ENCODE results near the gene RUNX1.

Gene RUNX1

DNA sequence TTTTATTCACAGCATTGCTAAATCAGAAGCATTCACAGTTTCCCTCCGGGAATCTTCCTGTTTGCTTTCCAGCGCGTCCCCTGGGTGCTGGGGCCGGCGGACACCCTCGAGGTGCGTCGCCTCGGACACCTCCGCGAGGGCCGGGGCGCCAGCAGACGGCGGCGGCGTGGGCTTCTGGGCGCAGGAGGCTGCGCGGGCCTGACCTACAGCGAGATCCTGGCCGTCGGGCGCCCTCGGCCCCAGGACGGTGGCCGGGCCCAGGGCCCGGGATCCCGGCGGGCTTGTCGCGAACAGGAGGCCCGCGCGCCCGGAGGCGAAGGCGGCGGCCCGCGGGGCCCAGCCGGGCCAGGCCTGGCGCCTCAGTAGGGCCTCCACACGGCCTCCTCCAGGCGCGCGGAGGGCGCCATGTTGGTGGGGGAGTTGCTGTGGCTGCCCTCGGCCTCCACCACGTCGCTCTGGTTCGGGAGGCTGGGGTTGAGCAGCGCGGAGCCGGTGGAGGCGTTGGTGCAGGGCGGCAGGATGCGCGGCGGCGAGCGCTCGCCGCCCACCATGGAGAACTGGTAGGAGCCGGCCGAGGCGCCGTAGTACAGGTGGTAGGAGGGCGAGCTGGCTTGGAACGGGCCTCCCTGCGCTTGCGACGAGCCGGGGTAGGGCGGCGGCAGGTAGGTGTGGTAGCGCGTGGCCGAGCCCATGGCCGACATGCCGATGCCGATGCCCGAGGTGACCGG lies 257.2 kb downstream of the RUNX1 start:
- Mint-ChIP-seq H3K27me3 (ENCODE audit: low read depth) (no peaks in the 10 kb centered on the region), H3K27ac (no peak overlapping the region), H3K36me3 (ENCODE audit: low read depth) (peaks cover 17% of the 10 kb centered on the region), H3K9me3 (no peaks in the 10 kb centered on the region), H3K4me1 (ENCODE audit: low read depth) (peaks cover 2% of the 10 kb centered on the region), H3K4me3 (no peak overlapping the region)

DNA sequence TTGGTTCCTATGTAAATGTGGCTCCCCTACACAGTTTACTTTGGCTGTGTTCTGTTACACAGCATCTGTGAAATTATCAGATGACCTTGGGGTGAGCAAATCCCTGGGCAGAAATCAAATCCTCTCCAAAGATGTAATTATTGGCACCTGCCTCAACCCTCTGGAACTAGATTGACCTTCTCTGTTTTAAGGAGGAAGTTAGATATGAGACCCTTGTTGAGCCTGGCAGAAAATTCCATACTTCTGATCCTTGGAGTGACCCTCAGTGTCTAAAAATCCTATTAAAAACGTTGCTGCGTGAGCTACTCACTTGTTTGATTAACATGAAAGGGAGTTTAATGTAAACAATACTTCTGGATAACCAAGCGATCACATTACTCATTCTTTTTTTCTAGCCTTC lies 258.3 kb downstream of the RUNX1 start:
- Mint-ChIP-seq H3K27ac (no peak overlapping the region), H3K4me1 (ENCODE audit: low read depth) (peaks cover 2% of the 10 kb centered on the region), H3K36me3 (ENCODE audit: low read depth) (peaks cover 15% of the 10 kb centered on the region), H3K4me3 (no peak overlapping the region), H3K27me3 (ENCODE audit: low read depth) (no peaks in the 10 kb centered on the region), H3K9me3 (no peaks in the 10 kb centered on the region)

GRCh38 chr21:34790341-34790740 lies 258.8 kb downstream of the RUNX1 start:
- peaks cover 15% of the 10 kb centered on the region for H3K36me3 Mint-ChIP-seq (ENCODE audit: low read depth)
- H3K27me3 Mint-ChIP-seq (ENCODE audit: low read depth): no peaks in the 10 kb centered on the region
- no peak overlapping the region for H3K27ac Mint-ChIP-seq
- peaks cover 2% of the 10 kb centered on the region for H3K4me1 Mint-ChIP-seq (ENCODE audit: low read depth)
- no peak overlapping the region for H3K4me3 Mint-ChIP-seq
- H3K9me3 Mint-ChIP-seq: no peaks in the 10 kb centered on the region

- H3K4me3 Mint-ChIP-seq: no peak overlapping the region
- H3K9me3 Mint-ChIP-seq: no peaks in the 10 kb centered on the region
- no peaks in the 10 kb centered on the region for H3K27me3 Mint-ChIP-seq (ENCODE audit: low read depth)
- H3K27ac Mint-ChIP-seq: no peak overlapping the region
- H3K36me3 Mint-ChIP-seq (ENCODE audit: low read depth): peaks cover 10% of the 10 kb centered on the region
- no peaks in the 10 kb centered on the region for H3K4me1 Mint-ChIP-seq (ENCODE audit: low read depth)
These were observed 260.2 kb downstream of the RUNX1 start for GRCh38 chr21:34788879-34789278.

DNA sequence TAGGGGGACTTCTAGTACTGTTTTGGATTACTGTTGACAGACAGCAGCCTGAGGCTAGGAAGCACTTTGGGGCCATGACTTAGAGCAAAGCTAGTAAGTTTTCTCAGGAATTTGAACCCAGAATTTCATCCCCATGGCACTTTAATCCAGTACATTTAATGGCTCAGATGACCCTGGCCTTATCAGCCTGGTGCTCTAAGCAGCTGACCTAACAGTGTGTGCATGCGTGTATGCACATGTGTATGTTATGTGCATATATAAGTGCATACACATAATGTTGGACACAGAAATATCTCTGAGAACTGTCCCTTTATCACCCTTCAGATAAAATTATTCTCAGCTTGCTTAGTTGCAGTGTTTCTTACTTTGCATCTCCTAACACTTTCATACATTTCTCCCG lies 265.3 kb downstream of the RUNX1 start:
- no peak overlapping the region for H3K4me3 Mint-ChIP-seq
- no peaks in the 10 kb centered on the region for H3K27me3 Mint-ChIP-seq (ENCODE audit: low read depth)
- H3K27ac Mint-ChIP-seq: no peak overlapping the region
- H3K4me1 Mint-ChIP-seq (ENCODE audit: low read depth): no peaks in the 10 kb centered on the region
- peaks cover 2% of the 10 kb centered on the region for H3K36me3 Mint-ChIP-seq (ENCODE audit: low read depth)
- peaks cover 10% of the 10 kb centered on the region for H3K9me3 Mint-ChIP-seq

- no peaks in the 10 kb centered on the region for H3K4me1 Mint-ChIP-seq (ENCODE audit: low read depth)
- no peak overlapping the region for H3K4me3 Mint-ChIP-seq
- H3K27ac Mint-ChIP-seq: no peak overlapping the region
- H3K9me3 Mint-ChIP-seq: peaks cover 10% of the 10 kb centered on the region
- no peaks in the 10 kb centered on the region for H3K36me3 Mint-ChIP-seq (ENCODE audit: low read depth)
- H3K27me3 Mint-ChIP-seq (ENCODE audit: low read depth): peaks cover 3% of the 10 kb centered on the region
These were observed 266.4 kb downstream of the RUNX1 start for GRCh38 chr21:34782506-34783360.

- Mint-ChIP-seq H3K27ac (no peak overlapping the region), H3K27me3 (ENCODE audit: low read depth) (peaks cover 10% of the 10 kb centered on the region), H3K4me3 (no peak overlapping the region), H3K4me1 (ENCODE audit: low read depth) (no peaks in the 10 kb centered on the region), H3K36me3 (ENCODE audit: low read depth) (no peaks in the 10 kb centered on the region), H3K9me3 (peaks cover 10% of the 10 kb centered on the region)
These were observed 267.6 kb downstream of the RUNX1 start for GRCh38 chr21:34781526-34781925.

GRCh38 chr21:34779860-34780259 lies 269.2 kb downstream of the RUNX1 start:
- H3K4me1 Mint-ChIP-seq (ENCODE audit: low read depth): no peaks in the 10 kb centered on the region
- H3K27ac Mint-ChIP-seq: no peak overlapping the region
- no peak overlapping the region for H3K4me3 Mint-ChIP-seq

DNA sequence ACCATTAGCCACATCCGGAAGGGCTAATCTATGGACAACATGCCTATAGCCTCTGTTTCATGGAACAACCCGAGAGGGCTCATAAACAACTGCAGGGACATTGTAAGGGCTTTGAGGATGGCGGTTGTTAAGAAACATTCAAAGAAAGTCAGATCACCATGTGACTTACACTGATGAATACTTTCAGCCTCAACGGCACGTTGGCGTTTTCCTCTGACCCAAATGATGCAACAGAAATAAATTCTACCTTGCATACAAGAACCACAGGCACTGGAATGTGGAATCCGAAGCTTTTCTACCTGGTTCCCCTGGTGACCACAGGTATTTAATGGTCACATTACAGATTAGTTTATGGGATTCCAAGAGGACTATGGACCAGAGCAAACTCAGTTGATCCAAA lies 273.3 kb downstream of the RUNX1 start:
- no peak overlapping the region for H3K4me3 Mint-ChIP-seq
- H3K4me1 Mint-ChIP-seq (ENCODE audit: low read depth): no peaks in the 10 kb centered on the region
- peaks cover 10% of the 10 kb centered on the region for H3K9me3 Mint-ChIP-seq
- H3K27ac Mint-ChIP-seq: no peak overlapping the region
- no peaks in the 10 kb centered on the region for H3K36me3 Mint-ChIP-seq (ENCODE audit: low read depth)
- peaks cover 43% of the 10 kb centered on the region for H3K27me3 Mint-ChIP-seq (ENCODE audit: low read depth)

More at GRCh38 chr21:34779860-34780259, 269.2 kb downstream of the RUNX1 start:
- peaks cover 22% of the 10 kb centered on the region for H3K27me3 Mint-ChIP-seq (ENCODE audit: low read depth)
- no peaks in the 10 kb centered on the region for H3K36me3 Mint-ChIP-seq (ENCODE audit: low read depth)
- H3K9me3 Mint-ChIP-seq: peaks cover 10% of the 10 kb centered on the region

DNA sequence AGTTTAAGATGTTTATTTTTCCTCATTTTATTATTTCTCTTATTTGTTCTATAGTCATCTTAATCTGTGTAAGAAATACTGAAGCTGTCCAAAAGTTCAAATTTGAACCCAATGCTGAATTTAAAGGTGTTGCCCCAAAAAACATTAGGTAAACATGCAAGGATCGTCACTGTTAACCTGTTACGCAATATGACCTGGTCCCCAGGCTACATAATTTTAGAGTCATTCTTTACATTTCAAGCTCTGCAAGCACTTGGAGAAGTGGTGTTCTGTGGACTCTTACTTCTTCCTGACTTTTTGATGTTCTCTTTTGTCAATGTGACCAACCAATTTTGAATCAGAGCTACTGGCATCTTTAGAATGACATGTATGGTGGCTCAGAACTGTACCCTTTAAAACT lies 274.4 kb downstream of the RUNX1 start:
- Mint-ChIP-seq H3K27ac (no peak overlapping the region), H3K9me3 (no peaks in the 10 kb centered on the region), H3K4me1 (ENCODE audit: low read depth) (no peaks in the 10 kb centered on the region), H3K4me3 (no peak overlapping the region), H3K36me3 (ENCODE audit: low read depth) (no peaks in the 10 kb centered on the region), H3K27me3 (ENCODE audit: low read depth) (peaks cover 48% of the 10 kb centered on the region)

DNA sequence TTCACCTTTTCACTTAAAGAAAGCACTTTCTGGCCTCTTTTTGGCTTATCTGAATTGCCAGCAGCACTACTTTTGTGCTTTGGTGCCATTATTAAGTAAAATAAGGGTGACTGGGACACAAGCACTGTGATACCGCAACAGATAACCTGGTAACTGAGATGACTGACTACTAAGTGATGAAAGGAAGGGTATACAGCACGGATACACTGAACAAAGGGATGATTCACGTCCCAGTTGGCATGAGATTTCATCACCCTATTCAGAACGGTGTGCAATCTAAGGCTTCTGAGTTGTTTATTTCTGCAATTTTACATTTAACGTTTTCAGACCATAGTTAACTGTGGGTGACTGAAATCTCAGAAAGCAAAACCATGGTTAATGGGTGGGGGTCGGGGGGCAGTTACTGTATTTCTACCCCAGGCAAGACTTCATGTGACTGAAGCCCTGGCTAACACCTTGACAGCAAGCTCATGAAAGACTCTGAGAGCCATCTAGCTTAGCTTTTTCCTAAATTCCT lies 277.5 kb downstream of the RUNX1 start:
- Mint-ChIP-seq H3K27me3 (ENCODE audit: low read depth) (peaks cover 47% of the 10 kb centered on the region), H3K27ac (no peak overlapping the region), H3K4me3 (no peak overlapping the region), H3K4me1 (ENCODE audit: low read depth) (no peaks in the 10 kb centered on the region), H3K36me3 (ENCODE audit: low read depth) (no peaks in the 10 kb centered on the region), H3K9me3 (no peaks in the 10 kb centered on the region)

DNA sequence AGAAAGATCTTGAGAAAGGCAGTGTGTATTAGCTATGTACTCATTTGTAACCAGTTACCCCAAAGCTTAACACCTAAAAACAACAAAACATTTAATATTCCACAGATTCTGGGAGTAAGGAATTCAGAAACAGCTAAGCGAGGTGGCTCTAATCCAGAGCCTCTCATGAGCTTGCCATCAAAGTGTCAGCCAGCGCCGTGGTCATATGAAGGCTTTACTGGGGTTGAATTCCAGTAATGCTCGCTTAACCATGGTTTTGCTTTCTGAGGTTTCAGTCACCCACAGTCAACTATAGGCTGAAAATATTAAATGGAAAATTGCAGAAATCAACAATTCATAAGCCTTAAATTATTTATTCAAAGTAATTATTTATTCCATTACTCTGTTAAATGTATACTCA lies 278.5 kb downstream of the RUNX1 start:
- no peak overlapping the region for H3K27ac Mint-ChIP-seq
- H3K27me3 Mint-ChIP-seq (ENCODE audit: low read depth): peaks cover 41% of the 10 kb centered on the region
- no peaks in the 10 kb centered on the region for H3K9me3 Mint-ChIP-seq
- H3K36me3 Mint-ChIP-seq (ENCODE audit: low read depth): no peaks in the 10 kb centered on the region
- H3K4me1 Mint-ChIP-seq (ENCODE audit: low read depth): no peaks in the 10 kb centered on the region
- H3K4me3 Mint-ChIP-seq: no peak overlapping the region

- Mint-ChIP-seq H3K27me3 (ENCODE audit: low read depth) (peaks cover 20% of the 10 kb centered on the region), H3K4me1 (ENCODE audit: low read depth) (no peaks in the 10 kb centered on the region)
These were observed 280.8 kb downstream of the RUNX1 start for GRCh38 chr21:34768326-34768725.

DNA sequence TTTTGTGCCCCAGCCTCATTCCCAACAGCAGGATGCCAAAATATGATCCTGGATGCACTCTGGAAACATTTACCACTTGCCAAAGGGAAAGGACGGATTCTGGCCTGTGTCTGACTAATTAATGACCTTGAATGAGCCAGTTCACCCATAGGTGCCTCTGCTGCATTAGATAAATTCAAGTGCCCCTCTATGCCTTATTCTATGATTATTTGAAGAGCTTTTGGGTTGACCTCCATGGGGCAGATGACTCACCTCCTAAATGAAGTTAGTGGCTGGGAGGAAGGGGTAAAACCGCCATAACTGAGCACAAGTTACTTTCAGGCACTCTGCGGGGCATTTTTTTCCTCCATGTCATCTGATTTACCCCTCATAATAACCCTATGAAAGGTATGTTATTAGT lies 282.2 kb downstream of the RUNX1 start:
- H3K27me3 Mint-ChIP-seq (ENCODE audit: low read depth): peaks cover 14% of the 10 kb centered on the region
- no peak overlapping the region for H3K27ac Mint-ChIP-seq
- H3K9me3 Mint-ChIP-seq: peaks cover 13% of the 10 kb centered on the region
- H3K4me1 Mint-ChIP-seq (ENCODE audit: low read depth): no peaks in the 10 kb centered on the region
- H3K36me3 Mint-ChIP-seq (ENCODE audit: low read depth): no peaks in the 10 kb centered on the region
- H3K4me3 Mint-ChIP-seq: no peak overlapping the region

More at GRCh38 chr21:34768326-34768725, 280.8 kb downstream of the RUNX1 start:
- no peaks in the 10 kb centered on the region for H3K36me3 Mint-ChIP-seq (ENCODE audit: low read depth)
- peaks cover 13% of the 10 kb centered on the region for H3K9me3 Mint-ChIP-seq
- H3K27ac Mint-ChIP-seq: no peak overlapping the region
- no peak overlapping the region for H3K4me3 Mint-ChIP-seq

DNA sequence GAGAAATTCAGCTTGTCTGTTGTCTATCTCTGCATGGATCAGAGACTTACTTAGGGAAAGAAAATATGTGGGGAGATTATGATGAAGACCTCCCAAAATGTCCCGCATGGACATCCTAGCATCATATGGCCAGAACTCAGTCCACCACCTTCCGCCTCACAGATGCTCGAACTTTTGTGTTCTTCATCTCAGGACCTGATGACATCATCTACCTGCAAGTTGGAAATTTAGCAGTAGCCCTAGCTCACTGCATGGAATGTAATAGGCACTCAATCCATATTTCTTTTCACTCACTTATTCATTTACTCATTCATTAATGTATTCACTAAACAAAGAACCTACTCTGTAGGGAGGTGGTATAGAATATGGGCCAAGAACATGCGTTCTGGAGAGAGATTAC lies 283.5 kb downstream of the RUNX1 start:
- peaks cover 13% of the 10 kb centered on the region for H3K9me3 Mint-ChIP-seq
- no peaks in the 10 kb centered on the region for H3K36me3 Mint-ChIP-seq (ENCODE audit: low read depth)
- H3K4me1 Mint-ChIP-seq (ENCODE audit: low read depth): no peaks in the 10 kb centered on the region
- H3K4me3 Mint-ChIP-seq: no peak overlapping the region
- H3K27me3 Mint-ChIP-seq (ENCODE audit: low read depth): peaks cover 14% of the 10 kb centered on the region
- no peak overlapping the region for H3K27ac Mint-ChIP-seq

Data from T-helper 1 cell treated with Interleukin-12 subunit alpha and Interleukin-12 subunit beta and Interleukin-4 antibody, amounts not matched to agents 30 μg/mL and 1 μg/mL, for 36 hours (primary cell).